Measurements from ENCODE around the gene MTO1.
"Not testable (repeated sequence)": the region's sequence is repeated elsewhere in the genome, so short reads cannot be mapped to it uniquely, and the experiment has no call there.

Gene MTO1

GRCh38 chr6:73534628-73535027 lies 73.1 kb downstream of the MTO1 start:
- Histone ChIP-seq H3K9ac (ENCODE audit: low read length in 2 of 2) (no peak overlapping the region), H3K27me3 (ENCODE audit: control insufficient read depth in 1 of 2, insufficient read depth in 2 of 2, low read length in 2 of 2) (no peaks in the 10 kb centered on the region), H3K27ac (ENCODE audit: low read length) (no peak overlapping the region), H3K36me3 (ENCODE audit: control insufficient read depth in 2 of 2, insufficient read depth in 2 of 2, low read length in 2 of 2) (no peaks in the 10 kb centered on the region), H3K9me3 (ENCODE audit: control insufficient read depth in 2 of 2, low read length in 2 of 2) (no peaks in the 10 kb centered on the region), H3K4me1 (ENCODE audit: control insufficient read depth, insufficient read depth, low read length) (no peaks in the 10 kb centered on the region), H3K4me3 (ENCODE audit: low read length in 2 of 2) (no peak overlapping the region)

DNA sequence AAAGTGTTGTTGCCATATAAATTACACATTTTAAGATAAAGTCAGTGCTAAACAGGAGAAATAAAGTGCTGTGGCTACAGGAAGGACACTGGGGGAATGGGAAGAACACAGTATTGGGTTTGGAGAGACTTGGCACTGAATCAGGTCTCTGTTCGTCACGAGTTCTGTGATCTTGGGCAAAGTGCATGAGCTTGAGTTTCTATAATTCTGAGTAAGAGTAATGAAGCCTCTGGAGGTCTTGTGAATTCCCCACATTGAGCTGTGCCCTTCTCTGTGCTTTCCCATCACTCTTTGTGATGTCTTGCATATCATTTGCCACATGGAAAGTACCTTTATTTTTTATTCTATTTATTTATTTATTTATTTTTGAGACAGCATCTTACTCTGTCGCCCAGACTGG lies 76.1 kb downstream of the MTO1 start:
- H3K27me3 ChIP-seq (ENCODE audit: control insufficient read depth in 1 of 2, insufficient read depth in 2 of 2, low read length in 2 of 2), result no peaks in the 10 kb centered on the region
- no peak overlapping the region for H3K9ac ChIP-seq (ENCODE audit: low read length in 2 of 2)
- no peak overlapping the region for H3K4me3 ChIP-seq (ENCODE audit: low read length in 2 of 2)
- no peaks in the 10 kb centered on the region for H3K36me3 ChIP-seq (ENCODE audit: control insufficient read depth in 2 of 2, insufficient read depth in 2 of 2, low read length in 2 of 2)
- no peak overlapping the region for H3K27ac ChIP-seq (ENCODE audit: low read length)
- no peaks in the 10 kb centered on the region for H3K9me3 ChIP-seq (ENCODE audit: control insufficient read depth in 2 of 2, low read length in 2 of 2)
- H3K4me1 ChIP-seq (ENCODE audit: control insufficient read depth, insufficient read depth, low read length), result no peaks in the 10 kb centered on the region

DNA sequence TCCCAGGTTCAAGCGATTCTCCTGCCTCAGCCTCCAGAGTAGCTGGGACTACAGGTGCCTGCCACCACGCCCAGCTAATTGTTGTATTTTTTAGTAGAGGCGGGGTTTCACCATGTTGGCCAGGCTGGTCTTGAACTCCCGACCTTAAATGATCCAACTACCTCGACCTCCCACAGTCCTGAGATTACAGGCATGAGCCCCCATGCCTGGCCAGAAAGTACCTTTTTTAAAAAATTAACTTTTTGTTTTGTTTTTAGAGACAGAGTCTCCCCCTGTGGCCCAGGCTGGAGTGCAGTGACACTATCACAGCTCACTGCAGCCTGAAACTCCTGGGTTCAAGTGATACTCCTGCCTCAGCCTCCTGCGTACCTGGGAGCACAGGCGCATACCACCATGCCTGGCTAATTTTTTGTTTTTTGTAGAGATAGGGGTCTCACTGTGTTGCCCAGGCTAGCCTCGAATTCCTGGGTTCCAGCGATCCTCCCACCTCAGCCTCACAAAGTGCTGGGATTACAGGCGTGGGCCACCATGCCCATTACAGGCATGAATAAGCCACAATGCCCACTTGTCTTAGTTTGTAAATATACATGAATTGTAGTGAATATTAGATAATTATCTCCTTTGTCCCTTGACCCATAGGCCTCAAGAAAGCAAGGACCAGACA lies 76.7 kb downstream of the MTO1 start:
- no peaks in the 10 kb centered on the region for H3K36me3 ChIP-seq (ENCODE audit: control insufficient read depth in 2 of 2, insufficient read depth in 2 of 2, low read length in 2 of 2)
- H3K27ac ChIP-seq (ENCODE audit: low read length), result no peak overlapping the region
- H3K27me3 ChIP-seq (ENCODE audit: control insufficient read depth in 1 of 2, insufficient read depth in 2 of 2, low read length in 2 of 2), result no peaks in the 10 kb centered on the region
- H3K9ac ChIP-seq (ENCODE audit: low read length in 2 of 2), result no peak overlapping the region
- H3K9me3 ChIP-seq (ENCODE audit: control insufficient read depth in 2 of 2, low read length in 2 of 2), result no peaks in the 10 kb centered on the region
- H3K4me3 ChIP-seq (ENCODE audit: low read length in 2 of 2), result no peak overlapping the region
- H3K4me1 ChIP-seq (ENCODE audit: control insufficient read depth, insufficient read depth, low read length), result no peaks in the 10 kb centered on the region

- H3K4me1 ChIP-seq (ENCODE audit: control insufficient read depth, insufficient read depth, low read length); H3K9ac ChIP-seq (ENCODE audit: low read length in 2 of 2); H3K27me3 ChIP-seq (ENCODE audit: control insufficient read depth in 1 of 2, insufficient read depth in 2 of 2, low read length in 2 of 2); H3K36me3 ChIP-seq (ENCODE audit: control insufficient read depth in 2 of 2, insufficient read depth in 2 of 2, low read length in 2 of 2); H3K4me3 ChIP-seq (ENCODE audit: low read length in 2 of 2); H3K27ac ChIP-seq (ENCODE audit: low read length); H3K9me3 ChIP-seq (ENCODE audit: control insufficient read depth in 2 of 2, low read length in 2 of 2): not testable (repeated sequence)
Observed at GRCh38 chr6:73542481-73542880, 80.9 kb downstream of the MTO1 start.

DNA sequence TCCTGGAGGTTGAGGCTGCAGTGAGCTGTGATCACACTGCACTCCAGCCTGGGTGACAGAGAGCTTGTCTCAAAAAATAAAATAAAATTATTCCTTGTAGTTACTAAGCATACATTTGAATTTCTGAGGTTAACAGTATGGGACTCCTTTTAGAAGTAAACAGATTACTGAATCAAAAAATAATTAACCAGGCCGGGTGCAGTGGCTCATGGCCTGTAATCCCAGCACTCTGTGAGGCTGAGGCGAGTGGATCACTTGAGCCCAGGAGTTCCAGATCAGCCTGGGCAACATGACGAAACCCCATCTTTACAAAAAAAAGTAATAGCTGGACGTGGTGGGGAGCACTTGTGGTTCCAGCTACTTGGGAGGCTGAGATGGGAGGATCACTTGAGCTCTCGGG lies 81.4 kb downstream of the MTO1 start:
- Histone ChIP-seq H3K4me1 (ENCODE audit: control insufficient read depth, insufficient read depth, low read length) (no peaks in the 10 kb centered on the region), H3K27ac (ENCODE audit: low read length) (no peak overlapping the region), H3K36me3 (ENCODE audit: control insufficient read depth in 2 of 2, insufficient read depth in 2 of 2, low read length in 2 of 2) (no peaks in the 10 kb centered on the region), H3K27me3 (ENCODE audit: control insufficient read depth in 1 of 2, insufficient read depth in 2 of 2, low read length in 2 of 2) (no peaks in the 10 kb centered on the region), H3K4me3 (ENCODE audit: low read length in 2 of 2) (no peak overlapping the region), H3K9ac (ENCODE audit: low read length in 2 of 2) (no peak overlapping the region), H3K9me3 (ENCODE audit: control insufficient read depth in 2 of 2, low read length in 2 of 2) (no peaks in the 10 kb centered on the region)

DNA sequence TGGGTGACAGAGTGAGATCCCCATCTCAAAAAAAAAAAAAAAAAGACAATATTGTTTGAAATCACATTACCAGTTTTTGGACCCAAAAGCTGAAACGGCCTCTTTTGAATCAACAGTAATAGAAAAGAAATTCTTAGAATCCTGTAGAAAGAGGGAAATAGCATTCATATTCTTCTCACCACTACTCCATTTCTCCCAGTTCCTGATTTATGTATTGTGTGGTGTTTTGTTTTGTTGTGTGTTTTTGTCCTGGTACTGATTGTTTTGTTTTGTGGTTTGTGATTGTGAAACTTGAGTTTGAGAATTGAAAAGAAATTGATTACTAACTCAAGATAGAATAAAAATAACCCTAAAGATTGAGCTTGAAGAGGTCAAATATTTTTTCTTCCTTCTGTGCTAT lies 85.5 kb downstream of the MTO1 start:
- no peak overlapping the region for H3K27ac ChIP-seq (ENCODE audit: low read length)
- no peak overlapping the region for H3K4me3 ChIP-seq (ENCODE audit: low read length in 2 of 2)
- no peaks in the 10 kb centered on the region for H3K27me3 ChIP-seq (ENCODE audit: control insufficient read depth in 1 of 2, insufficient read depth in 2 of 2, low read length in 2 of 2)
- H3K9me3 ChIP-seq (ENCODE audit: control insufficient read depth in 2 of 2, low read length in 2 of 2), result no peaks in the 10 kb centered on the region
- no peaks in the 10 kb centered on the region for H3K36me3 ChIP-seq (ENCODE audit: control insufficient read depth in 2 of 2, insufficient read depth in 2 of 2, low read length in 2 of 2)
- H3K9ac ChIP-seq (ENCODE audit: low read length in 2 of 2), result no peak overlapping the region
- H3K4me1 ChIP-seq (ENCODE audit: control insufficient read depth, insufficient read depth, low read length), result no peaks in the 10 kb centered on the region

GRCh38 chr6:73548458-73549446 lies 87.2 kb downstream of the MTO1 start:
- no peak overlapping the region for H3K4me3 ChIP-seq (ENCODE audit: low read length in 2 of 2)
- H3K9me3 ChIP-seq (ENCODE audit: control insufficient read depth in 2 of 2, low read length in 2 of 2), result no peaks in the 10 kb centered on the region
- no peaks in the 10 kb centered on the region for H3K36me3 ChIP-seq (ENCODE audit: control insufficient read depth in 2 of 2, insufficient read depth in 2 of 2, low read length in 2 of 2)
- H3K27ac ChIP-seq (ENCODE audit: low read length), result no peak overlapping the region
- H3K4me1 ChIP-seq (ENCODE audit: control insufficient read depth, insufficient read depth, low read length), result no peaks in the 10 kb centered on the region
- no peaks in the 10 kb centered on the region for H3K27me3 ChIP-seq (ENCODE audit: control insufficient read depth in 1 of 2, insufficient read depth in 2 of 2, low read length in 2 of 2)
- H3K9ac ChIP-seq (ENCODE audit: low read length in 2 of 2), result no peak overlapping the region

DNA sequence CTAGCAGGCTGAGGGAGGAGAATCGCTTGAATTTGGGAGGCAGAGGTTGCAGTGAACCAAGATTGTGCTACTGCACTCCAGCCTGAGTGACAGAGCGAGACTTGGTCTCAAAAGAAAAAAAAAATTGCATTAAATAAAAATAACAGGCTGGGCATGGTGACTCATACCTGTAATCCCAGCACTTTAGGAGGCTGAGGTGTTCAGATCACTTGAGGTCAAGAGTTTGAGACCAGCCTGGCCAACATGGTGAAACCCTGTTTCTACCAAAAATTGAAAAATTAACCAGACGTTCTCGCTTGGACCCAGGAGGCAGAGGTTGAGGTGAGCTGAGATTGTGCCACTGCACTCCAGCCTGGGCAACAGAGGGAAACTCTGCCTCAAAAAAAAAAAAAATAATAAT lies 89.6 kb downstream of the MTO1 start:
- not testable (repeated sequence) for H3K9ac ChIP-seq (ENCODE audit: low read length in 2 of 2); H3K27ac ChIP-seq (ENCODE audit: low read length)

GRCh38 chr6:73555380-73555949 lies 93.9 kb downstream of the MTO1 start:
- not testable (repeated sequence) for H3K27me3 ChIP-seq (ENCODE audit: control insufficient read depth in 1 of 2, insufficient read depth in 2 of 2, low read length in 2 of 2); H3K36me3 ChIP-seq (ENCODE audit: control insufficient read depth in 2 of 2, insufficient read depth in 2 of 2, low read length in 2 of 2); H3K9me3 ChIP-seq (ENCODE audit: control insufficient read depth in 2 of 2, low read length in 2 of 2); H3K9ac ChIP-seq (ENCODE audit: low read length in 2 of 2); H3K4me1 ChIP-seq (ENCODE audit: control insufficient read depth, insufficient read depth, low read length); H3K27ac ChIP-seq (ENCODE audit: low read length); H3K4me3 ChIP-seq (ENCODE audit: low read length in 2 of 2)

More for the DNA sequence above, 89.6 kb downstream of the MTO1 start:
- H3K36me3 ChIP-seq (ENCODE audit: control insufficient read depth in 2 of 2, insufficient read depth in 2 of 2, low read length in 2 of 2); H3K4me1 ChIP-seq (ENCODE audit: control insufficient read depth, insufficient read depth, low read length); H3K27me3 ChIP-seq (ENCODE audit: control insufficient read depth in 1 of 2, insufficient read depth in 2 of 2, low read length in 2 of 2); H3K4me3 ChIP-seq (ENCODE audit: low read length in 2 of 2); H3K9me3 ChIP-seq (ENCODE audit: control insufficient read depth in 2 of 2, low read length in 2 of 2): not testable (repeated sequence)

DNA sequence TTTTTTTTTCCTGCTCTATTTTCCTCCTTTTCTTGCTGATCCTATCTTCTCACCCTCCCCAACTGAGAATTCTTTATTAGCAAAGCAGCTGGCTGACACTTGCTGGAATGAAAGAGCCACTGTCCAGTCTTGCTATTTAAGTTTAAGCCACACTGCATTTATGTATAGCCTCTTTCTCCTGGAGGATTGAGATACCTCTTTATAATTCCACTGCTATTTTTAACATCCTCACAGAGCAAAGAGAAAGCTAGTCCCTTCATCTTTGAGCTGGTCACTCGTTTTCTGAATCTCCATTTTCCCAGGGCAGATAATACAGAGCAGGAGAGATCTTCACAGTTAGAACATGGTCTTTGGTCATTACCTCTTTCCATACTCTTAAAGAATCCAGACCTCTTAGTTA lies 95.3 kb downstream of the MTO1 start:
- Histone ChIP-seq H3K27me3 (ENCODE audit: control insufficient read depth in 1 of 2, insufficient read depth in 2 of 2, low read length in 2 of 2) (no peaks in the 10 kb centered on the region), H3K36me3 (ENCODE audit: control insufficient read depth in 2 of 2, insufficient read depth in 2 of 2, low read length in 2 of 2) (no peaks in the 10 kb centered on the region), H3K27ac (ENCODE audit: low read length) (no peak overlapping the region), H3K9me3 (ENCODE audit: control insufficient read depth in 2 of 2, low read length in 2 of 2) (no peaks in the 10 kb centered on the region), H3K9ac (ENCODE audit: low read length in 2 of 2) (no peak overlapping the region), H3K4me1 (ENCODE audit: control insufficient read depth, insufficient read depth, low read length) (no peaks in the 10 kb centered on the region), H3K4me3 (ENCODE audit: low read length in 2 of 2) (no peak overlapping the region)
